ENCODE data around the gene ACSM3.
A peak's percentile ranks its signal among the peaks of the same experiment; 100 is the strongest.
"Not testable (repeated sequence)": the region's sequence is repeated elsewhere in the genome, so short reads cannot be mapped to it uniquely, and the experiment has no call there.

The ACSM3 gene

GRCh38 chr16:20755238-20755637, 8.6 kb upstream of the ACSM3 start:
- H3K4me2 ChIP-seq (ENCODE audit: low read length): no peak overlapping the region
- no peak overlapping the region for H3K4me3 ChIP-seq (ENCODE audit: low read depth, low read length)
- H3K9ac ChIP-seq: no peak overlapping the region
- H3K27me3 ChIP-seq (ENCODE audit: control insufficient read depth, insufficient read depth, low read length): no peaks in the 10 kb centered on the region
- no peak overlapping the region for H3K27ac ChIP-seq
- TF ChIP-seq CTCF (IDR thresholded peaks at IDR 0.05): no peak
- H2AFZ ChIP-seq: no peak overlapping the region
- H3K9me3 ChIP-seq (ENCODE audit: control insufficient read depth, low read length): no peaks in the 10 kb centered on the region
- no peaks in the 10 kb centered on the region for H3K36me3 ChIP-seq (ENCODE audit: control insufficient read depth, insufficient read depth, low read length)
- H3K79me2 ChIP-seq: no peaks in the 10 kb centered on the region
- H3K4me1 ChIP-seq: no peaks in the 10 kb centered on the region

GRCh38 chr16:20755799-20756198, 8.0 kb upstream of the ACSM3 start:
- H3K79me2 ChIP-seq; H2AFZ ChIP-seq; H3K4me3 ChIP-seq (ENCODE audit: low read depth, low read length); H3K4me2 ChIP-seq (ENCODE audit: low read length); H3K4me1 ChIP-seq; H3K9me3 ChIP-seq (ENCODE audit: control insufficient read depth, low read length); H3K36me3 ChIP-seq (ENCODE audit: control insufficient read depth, insufficient read depth, low read length); H3K9ac ChIP-seq; H3K27ac ChIP-seq; H3K27me3 ChIP-seq (ENCODE audit: control insufficient read depth, insufficient read depth, low read length): not testable (repeated sequence)

- no peaks in the 10 kb centered on the region for H3K79me2 ChIP-seq
- no peak overlapping the region for H3K27ac ChIP-seq
- H3K4me3 ChIP-seq (ENCODE audit: low read depth, low read length): no peak overlapping the region
- H3K9ac ChIP-seq: no peak overlapping the region
- TF ChIP-seq CTCF (IDR thresholded peaks at IDR 0.05): no peak
- no peaks in the 10 kb centered on the region for H3K36me3 ChIP-seq (ENCODE audit: control insufficient read depth, insufficient read depth, low read length)
- no peaks in the 10 kb centered on the region for H3K27me3 ChIP-seq (ENCODE audit: control insufficient read depth, insufficient read depth, low read length)
- no peak overlapping the region for H3K4me2 ChIP-seq (ENCODE audit: low read length)
- H3K4me1 ChIP-seq: no peaks in the 10 kb centered on the region
- H2AFZ ChIP-seq: no peak overlapping the region
- no peaks in the 10 kb centered on the region for H3K9me3 ChIP-seq (ENCODE audit: control insufficient read depth, low read length)
Observed at GRCh38 chr16:20760346-20760745, 3.5 kb upstream of the ACSM3 start.

GRCh38 chr16:20761175-20761574, 2.6 kb upstream of the ACSM3 start:
- TF ChIP-seq CTCF (IDR thresholded peaks at IDR 0.05): no peak
- H3K4me2 ChIP-seq (ENCODE audit: low read length): no peak overlapping the region
- H3K79me2 ChIP-seq: no peaks in the 10 kb centered on the region
- no peaks in the 10 kb centered on the region for H3K36me3 ChIP-seq (ENCODE audit: control insufficient read depth, insufficient read depth, low read length)
- no peak overlapping the region for H3K4me3 ChIP-seq (ENCODE audit: low read depth, low read length)
- H3K4me1 ChIP-seq: no peaks in the 10 kb centered on the region
- no peaks in the 10 kb centered on the region for H3K9me3 ChIP-seq (ENCODE audit: control insufficient read depth, low read length)
- no peak overlapping the region for H2AFZ ChIP-seq
- H3K27ac ChIP-seq: no peak overlapping the region
- no peaks in the 10 kb centered on the region for H3K27me3 ChIP-seq (ENCODE audit: control insufficient read depth, insufficient read depth, low read length)
- H3K9ac ChIP-seq: no peak overlapping the region

GRCh38 chr16:20762404-20763123, 1.2 kb upstream of the ACSM3 start:
- Histone ChIP-seq H3K79me2 (no peaks in the 10 kb centered on the region), H3K9me3 (ENCODE audit: control insufficient read depth, low read length) (no peaks in the 10 kb centered on the region), H3K9ac (no peak overlapping the region), H3K4me2 (ENCODE audit: low read length) (no peak overlapping the region), H3K27me3 (ENCODE audit: control insufficient read depth, insufficient read depth, low read length) (no peaks in the 10 kb centered on the region), H3K4me1 (no peaks in the 10 kb centered on the region), H3K4me3 (ENCODE audit: low read depth, low read length) (peak overlapping the region; percentile 72), H3K27ac (no peak overlapping the region), H2AFZ (no peak overlapping the region), H3K36me3 (ENCODE audit: control insufficient read depth, insufficient read depth, low read length) (no peaks in the 10 kb centered on the region)
- no peak for TF ChIP-seq CTCF (IDR thresholded peaks at IDR 0.05)

GRCh38 chr16:20764448-20764847, 634 bp downstream of the ACSM3 start:
- H3K4me3 ChIP-seq (ENCODE audit: low read depth, low read length); H3K4me1 ChIP-seq; H3K9ac ChIP-seq; H3K27ac ChIP-seq; H3K79me2 ChIP-seq; H3K27me3 ChIP-seq (ENCODE audit: control insufficient read depth, insufficient read depth, low read length); H3K9me3 ChIP-seq (ENCODE audit: control insufficient read depth, low read length); H3K36me3 ChIP-seq (ENCODE audit: control insufficient read depth, insufficient read depth, low read length); H3K4me2 ChIP-seq (ENCODE audit: low read length): not testable (repeated sequence)
- peak overlapping the region; percentile 92 for H2AFZ ChIP-seq
